HCT116 (cell line): ENCODE data around the gene PLEKHH2.

Experiments
- CEBPB ChIP-seq: IDR thresholded peaks from 2 replicates; pipeline ENCODE4 v1.6.1; 2012; ENCODE audit warnings: low read depth
- POLR2A ChIP-seq: IDR thresholded peaks from 2 replicates; pipeline ENCODE4 v1.7.0; 2011; ENCODE audit warnings: borderline replicate concordance; ENCODE audit not compliant: insufficient read depth, insufficient read length; ENCODE audit errors: extremely low read depth
- SRF ChIP-seq: IDR thresholded peaks from 2 replicates; pipeline ENCODE4 v1.6.1; 2012; ENCODE audit warnings: low read depth
- TF ChIP-seq, protein P1 (sequence below), 3 experiments: fragments of 200-600 bp in 1 of 3; sonication (generic) in 1 of 3; IDR thresholded peaks in 2 of 3; conservative IDR thresholded peaks in 1 of 3; 2 replicates each; pipeline ENCODE4 v1.5.1; 2012 to 2017; ENCODE audit warnings: low read depth in 2 of 3, low read length in 2 of 3, antibody characterized with exemption in 1 of 3, borderline replicate concordance in 1 of 3, control low read depth in 1 of 3, mild to moderate bottlenecking in 1 of 3, mixed read lengths in 1 of 3, mixed run types in 1 of 3, moderate library complexity in 1 of 3; ENCODE audit not compliant: insufficient read depth in 1 of 3

DNA sequence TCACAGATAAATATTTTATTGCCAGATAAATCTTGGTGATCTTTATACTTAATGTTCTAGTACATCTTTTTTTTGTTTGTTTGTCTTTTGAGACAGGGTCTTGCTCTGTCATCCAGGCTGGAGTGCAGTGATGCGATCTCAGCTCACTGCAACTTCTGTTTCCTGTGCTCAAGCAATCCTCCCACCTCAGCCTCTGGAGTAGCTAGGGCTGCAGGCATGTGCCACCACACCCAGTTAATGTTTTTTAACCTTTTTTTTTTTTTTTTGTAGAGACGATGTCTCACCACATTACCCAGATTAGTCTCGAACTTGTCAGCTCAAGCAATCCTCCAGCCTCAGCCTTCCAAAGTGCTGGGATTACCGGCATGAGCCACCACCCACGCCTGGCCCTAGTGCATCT lies 48.3 kb downstream of the PLEKHH2 start:
- no peak for TF ChIP-seq SRF
- TF ChIP-seq, protein P1, sequence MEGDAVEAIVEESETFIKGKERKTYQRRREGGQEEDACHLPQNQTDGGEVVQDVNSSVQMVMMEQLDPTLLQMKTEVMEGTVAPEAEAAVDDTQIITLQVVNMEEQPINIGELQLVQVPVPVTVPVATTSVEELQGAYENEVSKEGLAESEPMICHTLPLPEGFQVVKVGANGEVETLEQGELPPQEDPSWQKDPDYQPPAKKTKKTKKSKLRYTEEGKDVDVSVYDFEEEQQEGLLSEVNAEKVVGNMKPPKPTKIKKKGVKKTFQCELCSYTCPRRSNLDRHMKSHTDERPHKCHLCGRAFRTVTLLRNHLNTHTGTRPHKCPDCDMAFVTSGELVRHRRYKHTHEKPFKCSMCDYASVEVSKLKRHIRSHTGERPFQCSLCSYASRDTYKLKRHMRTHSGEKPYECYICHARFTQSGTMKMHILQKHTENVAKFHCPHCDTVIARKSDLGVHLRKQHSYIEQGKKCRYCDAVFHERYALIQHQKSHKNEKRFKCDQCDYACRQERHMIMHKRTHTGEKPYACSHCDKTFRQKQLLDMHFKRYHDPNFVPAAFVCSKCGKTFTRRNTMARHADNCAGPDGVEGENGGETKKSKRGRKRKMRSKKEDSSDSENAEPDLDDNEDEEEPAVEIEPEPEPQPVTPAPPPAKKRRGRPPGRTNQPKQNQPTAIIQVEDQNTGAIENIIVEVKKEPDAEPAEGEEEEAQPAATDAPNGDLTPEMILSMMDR (IDR thresholded peaks at IDR 0.05 in 2 of 3, conservative IDR thresholded peaks at IDR 0.05 in 1 of 3; ENCODE audit: borderline replicate concordance in 1 of 3, insufficient read depth in 1 of 3, low read depth in 2 of 3, low read length in 2 of 3), result no peak
- TF ChIP-seq POLR2A, result no peak
- TF ChIP-seq CEBPB, result no peak
